Glutamatergic neuron (in vitro differentiated cells): Measurements from ENCODE around the gene CERKL. TPM values are rescaled to one million over a fixed set of nuclear protein-coding genes. Genes with fewer than 3 reads are reported as not detected.

Source experiments
- DNase-seq: peaks from one replicate; pipeline ENCODE4 v3.0.0; 2022
- H3K27ac Mint-ChIP-seq: one replicate; pipeline ENCODE4 v1.8.0; 2020; ENCODE audit warnings: mild to moderate bottlenecking, mixed read lengths, inconsistent platforms; ENCODE audit not compliant: unreplicated experiment
- H3K27me3 Mint-ChIP-seq: one replicate; pipeline ENCODE4 v1.8.0; 2020; ENCODE audit warnings: mild to moderate bottlenecking, moderate library complexity, mixed read lengths, inconsistent platforms; ENCODE audit not compliant: unreplicated experiment
- H3K36me3 Mint-ChIP-seq: one replicate; pipeline ENCODE4 v1.8.0; 2020; ENCODE audit warnings: mild to moderate bottlenecking, mixed read lengths, inconsistent platforms; ENCODE audit not compliant: unreplicated experiment
- H3K4me1 Mint-ChIP-seq: one replicate; pipeline ENCODE4 v1.8.0; 2020; ENCODE audit warnings: mild to moderate bottlenecking, low read depth, mixed read lengths, inconsistent platforms; ENCODE audit not compliant: unreplicated experiment
- H3K4me3 Mint-ChIP-seq: one replicate; pipeline ENCODE4 v1.8.0; 2020; ENCODE audit warnings: mild to moderate bottlenecking, mixed read lengths, inconsistent platforms; ENCODE audit not compliant: unreplicated experiment
- H3K9me3 Mint-ChIP-seq: one replicate; pipeline ENCODE4 v1.8.0; 2020; ENCODE audit warnings: mild to moderate bottlenecking, moderate library complexity, mixed read lengths, inconsistent platforms; ENCODE audit not compliant: unreplicated experiment
- CTCF ChIP-seq: fragments of 200-600 bp; sonication (generic); IDR thresholded peaks from one replicate; pipeline ENCODE4 v1.5.0; 2021; ENCODE audit not compliant: partially characterized antibody, unreplicated experiment
- total RNA-seq: library from RNA; stranded (reverse); fragmentation: NEBNext Ultra II Directional; extraction: Animal tissue kit (Norgen Biotek cat#: 25700); gene quantifications from one replicate; pipeline ENCODE4 v1.2.1, GENCODE V29; 2021; ENCODE audit not compliant: unreplicated experiment

Gene CERKL
- total RNA-seq, 1 donor from 2014 or later: 5.7 TPM

DNA sequence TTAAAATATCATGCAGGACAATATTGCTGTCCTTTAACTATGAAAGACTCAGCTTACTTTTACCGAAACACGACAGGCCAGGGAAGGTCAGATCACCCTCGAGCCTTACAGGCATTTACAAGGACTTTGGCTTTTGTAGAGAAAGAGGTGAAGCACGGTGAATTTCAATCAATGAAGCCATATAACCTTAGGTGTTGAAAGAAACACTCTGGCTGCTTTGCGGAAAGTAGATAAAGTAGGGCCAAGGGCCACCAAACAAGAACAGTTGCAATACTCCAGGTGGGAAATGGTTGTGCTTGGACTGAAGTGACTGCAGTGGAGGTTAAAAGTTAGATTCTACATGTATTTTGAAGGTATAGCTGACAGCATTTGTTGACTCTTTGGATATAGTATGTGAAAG lies 80.5 kb downstream of the CERKL start:
- no peak for DNase-seq
- H3K27ac Mint-ChIP-seq: no peak overlapping the region
- H3K36me3 Mint-ChIP-seq: no peaks in the 10 kb centered on the region
- peaks cover 10% of the 10 kb centered on the region for H3K4me1 Mint-ChIP-seq
- no peaks in the 10 kb centered on the region for H3K27me3 Mint-ChIP-seq
- H3K4me3 Mint-ChIP-seq: no peak overlapping the region
- no peak for TF ChIP-seq CTCF
- H3K9me3 Mint-ChIP-seq: no peaks in the 10 kb centered on the region

DNA sequence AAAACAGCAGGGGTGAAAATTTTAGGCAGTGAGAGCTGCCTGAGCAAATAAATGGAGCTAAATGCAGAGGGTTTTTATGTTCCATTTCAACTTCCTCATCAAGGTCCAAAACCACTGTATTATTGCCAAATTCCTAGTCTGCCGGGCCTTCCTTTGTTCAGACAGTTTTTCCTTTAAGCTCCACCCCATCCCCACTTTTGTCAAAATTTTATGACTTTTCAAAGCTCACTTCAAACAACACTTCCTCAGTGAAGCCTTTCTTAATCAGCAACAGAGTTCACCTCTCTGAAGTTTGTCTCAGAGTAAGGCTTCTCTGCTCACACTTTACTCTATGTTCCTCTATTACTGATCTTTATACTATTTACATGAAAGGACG lies 81.3 kb downstream of the CERKL start:
- Mint-ChIP-seq H3K4me3 (no peak overlapping the region), H3K27me3 (no peaks in the 10 kb centered on the region), H3K9me3 (no peaks in the 10 kb centered on the region), H3K4me1 (peaks cover 10% of the 10 kb centered on the region), H3K36me3 (no peaks in the 10 kb centered on the region), H3K27ac (no peak overlapping the region)
- no peak for TF ChIP-seq CTCF
- DNase-seq: no peak

DNA sequence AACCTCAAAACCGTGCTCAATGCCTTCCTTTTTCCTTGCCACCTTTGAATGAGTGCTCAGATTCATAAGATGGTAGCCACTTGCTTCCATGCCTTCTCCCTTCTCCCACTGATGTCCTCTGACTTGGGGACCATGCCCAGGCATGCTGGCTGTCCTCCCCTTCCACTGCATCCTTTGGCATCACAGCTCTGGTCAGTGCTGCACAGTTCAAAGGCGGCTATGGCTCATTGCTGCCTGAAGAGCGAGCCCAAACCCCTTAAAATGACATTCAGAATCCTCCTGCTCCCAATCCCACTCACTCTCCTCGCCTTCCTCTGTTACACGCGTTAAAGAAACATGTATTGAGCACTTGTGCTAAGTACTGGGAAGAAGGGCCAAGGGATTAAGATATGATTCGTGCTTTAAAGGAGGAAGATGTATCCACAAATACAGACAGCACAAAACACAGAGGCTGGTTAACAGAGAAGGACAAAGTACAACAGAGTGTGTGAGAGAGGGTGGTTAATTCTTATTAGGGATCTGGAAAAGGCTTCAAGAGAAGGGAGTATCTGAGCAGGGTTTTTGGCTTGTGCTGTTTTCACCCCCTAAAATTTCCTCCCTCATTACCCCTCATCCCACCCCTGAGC lies 81.8 kb downstream of the CERKL start:
- Mint-ChIP-seq H3K27me3 (no peaks in the 10 kb centered on the region), H3K4me3 (no peak overlapping the region), H3K4me1 (peaks cover 10% of the 10 kb centered on the region), H3K27ac (no peak overlapping the region), H3K36me3 (no peaks in the 10 kb centered on the region), H3K9me3 (no peaks in the 10 kb centered on the region)
- TF ChIP-seq CTCF: no peak
- DNase-seq: peak; percentile 39

DNA sequence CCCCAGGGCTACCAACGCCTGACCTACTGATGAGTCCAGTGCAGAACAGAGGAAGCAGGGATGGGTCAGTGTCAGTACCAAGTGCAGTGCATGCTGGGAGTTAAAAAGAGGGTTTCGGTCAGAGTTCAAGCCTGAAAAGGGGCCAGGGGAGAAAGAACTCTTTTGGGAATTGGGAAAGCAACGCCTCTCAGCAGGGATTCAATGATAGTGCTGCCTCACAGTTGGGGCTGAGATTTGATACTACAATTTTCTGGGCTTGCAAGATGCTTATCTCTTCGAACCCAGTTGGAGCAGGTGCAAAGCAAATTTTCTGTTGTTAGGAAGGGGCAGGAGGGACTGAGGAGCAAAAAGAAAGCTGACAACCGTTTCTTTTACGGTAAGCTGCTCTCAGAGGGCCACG lies 82.6 kb downstream of the CERKL start:
- Mint-ChIP-seq H3K27ac (peak overlapping the region; percentile 88), H3K27me3 (no peaks in the 10 kb centered on the region), H3K36me3 (no peaks in the 10 kb centered on the region), H3K9me3 (no peaks in the 10 kb centered on the region), H3K4me3 (peak overlapping the region; percentile 44), H3K4me1 (peaks cover 10% of the 10 kb centered on the region)
- no peak for DNase-seq
- TF ChIP-seq CTCF: no peak

GRCh38 chr2:181573140-181573736 lies 83.7 kb downstream of the CERKL start:
- peaks cover 10% of the 10 kb centered on the region for H3K4me1 Mint-ChIP-seq
- DNase-seq: no peak
- H3K27me3 Mint-ChIP-seq: no peaks in the 10 kb centered on the region
- H3K36me3 Mint-ChIP-seq: no peaks in the 10 kb centered on the region
- no peak overlapping the region for H3K27ac Mint-ChIP-seq
- H3K9me3 Mint-ChIP-seq: no peaks in the 10 kb centered on the region
- TF ChIP-seq CTCF: peak; percentile 84
- H3K4me3 Mint-ChIP-seq: no peak overlapping the region
